Activated CD4-positive, CD25-positive, alpha-beta regulatory T cell (primary cell): ENCODE measurements around the gene LCLAT1.
"Not testable (repeated sequence)": the region's sequence is repeated elsewhere in the genome, so short reads cannot be mapped to it uniquely, and the experiment has no call there.

Source experiments
- DNase-seq, 4 experiments: peaks; one replicate each; lab custom pipeline; 2025; lab: John Stamatoyannopoulos, UW

The LCLAT1 gene

DNA sequence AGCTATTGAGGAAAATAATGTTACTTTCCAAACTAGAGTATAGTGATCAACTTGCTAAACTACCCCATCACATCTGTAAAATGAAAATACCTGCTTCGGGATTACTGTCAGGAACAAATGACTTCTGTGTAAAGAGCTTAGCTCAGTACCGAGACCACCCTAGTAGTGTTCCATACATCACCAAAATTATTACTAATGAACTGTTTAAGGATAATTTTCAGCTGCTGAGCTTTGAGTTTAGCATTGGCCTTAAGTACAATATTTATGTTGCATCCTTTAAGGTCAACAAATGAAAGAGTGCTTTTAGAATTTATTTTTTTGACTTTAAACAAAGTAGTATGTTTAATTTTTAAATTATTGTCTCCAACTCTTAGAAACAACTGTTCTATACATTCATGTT is 144.1 kb downstream of the LCLAT1 start:
- no peak for DNase-seq

DNA sequence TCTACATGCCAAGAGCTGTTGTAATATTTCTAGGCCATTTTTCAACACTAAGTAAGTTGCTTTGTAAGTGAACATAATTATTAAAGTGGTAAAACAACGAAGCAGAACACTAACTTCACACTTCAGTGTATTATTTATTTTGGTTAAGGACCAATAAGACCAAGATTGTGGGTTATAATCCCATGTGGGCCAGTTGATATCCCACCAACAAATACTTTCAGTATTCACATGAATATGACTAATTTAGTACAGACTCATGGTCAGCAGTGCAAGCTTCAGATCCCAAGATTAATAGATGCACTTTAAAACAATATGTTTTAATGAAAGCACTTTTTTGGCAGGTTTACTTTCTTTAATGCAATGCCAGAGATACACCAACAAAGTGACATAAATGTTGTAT is 154.3 kb downstream of the LCLAT1 start:
- no peak for DNase-seq

DNA sequence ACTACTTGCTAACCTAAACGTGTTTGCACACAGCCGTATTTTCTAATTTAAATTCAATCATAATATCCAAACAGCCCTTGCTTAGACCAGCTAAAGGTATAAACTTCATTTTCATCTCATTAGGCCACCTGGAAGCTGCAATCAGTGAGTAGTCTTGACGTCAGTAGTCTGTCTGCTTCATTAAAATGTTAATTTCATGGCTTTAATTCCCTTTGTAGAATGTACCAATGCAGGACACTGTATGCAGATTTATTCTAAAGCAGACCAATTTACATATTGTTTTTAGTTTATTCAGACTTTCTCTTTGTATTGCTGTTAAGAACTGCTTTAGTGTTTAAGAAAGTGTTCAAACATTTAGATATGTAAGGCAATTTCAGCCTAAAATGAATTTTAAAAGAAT is 158.2 kb downstream of the LCLAT1 start:
- DNase-seq, result no peak

DNA sequence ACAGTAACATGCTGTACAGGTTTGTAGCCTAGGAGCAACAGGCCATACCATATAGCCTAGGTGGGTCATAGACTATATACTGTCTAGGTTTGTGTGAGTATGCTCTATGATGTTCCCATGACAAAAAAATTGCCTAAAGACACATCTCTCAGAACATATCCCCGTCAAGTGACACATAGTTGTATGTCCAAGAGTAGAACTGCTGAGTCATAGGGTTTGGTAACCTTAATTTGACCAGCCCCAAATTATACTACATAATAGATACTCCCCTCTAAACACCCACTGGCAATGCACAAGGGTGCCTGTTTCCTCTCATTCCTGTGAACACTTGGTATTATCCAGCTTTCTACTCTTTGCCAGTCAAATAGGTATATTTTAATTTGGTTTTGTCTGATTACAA is 161.6 kb downstream of the LCLAT1 start:
- DNase-seq, result no peak

DNA sequence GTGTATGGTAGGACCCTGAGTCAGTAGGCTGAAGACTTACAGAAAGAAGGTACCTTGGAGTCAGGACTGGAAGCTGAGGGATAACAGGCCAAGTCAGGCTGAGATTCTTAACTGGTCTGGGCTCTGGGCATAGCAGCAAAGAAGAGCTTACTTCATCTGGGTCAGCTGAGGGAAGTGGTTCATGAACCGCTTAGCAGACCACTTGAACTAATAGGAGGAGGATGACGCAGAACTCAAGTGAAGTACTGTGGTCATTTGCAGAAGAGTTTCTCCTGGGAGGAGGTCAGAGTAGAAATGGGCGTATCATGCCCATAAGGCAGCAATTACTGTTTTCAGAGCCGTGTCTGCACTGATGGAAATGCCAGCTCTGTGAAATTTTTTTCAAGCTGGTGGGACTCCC is 164.5 kb downstream of the LCLAT1 start:
- DNase-seq, result no peak

DNA sequence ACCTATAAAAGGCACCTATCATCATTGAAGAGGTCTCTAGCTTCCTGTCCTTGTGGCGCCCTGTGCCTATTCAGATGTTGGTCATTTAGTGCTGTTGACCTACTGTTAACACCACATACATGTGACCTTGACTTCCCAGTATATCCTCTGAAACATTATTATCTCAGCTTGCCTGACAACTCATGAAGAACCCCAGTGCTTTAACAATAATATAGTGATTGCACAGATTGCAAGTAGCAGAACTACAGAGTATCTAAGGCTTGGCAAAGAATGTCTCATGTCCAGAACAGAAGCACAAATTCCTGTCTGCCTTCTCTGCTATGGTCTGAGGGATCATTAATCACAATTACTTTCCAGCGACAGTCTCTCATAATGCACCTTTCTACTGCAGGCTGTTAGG is 165.3 kb downstream of the LCLAT1 start:
- DNase-seq, result no peak

DNA sequence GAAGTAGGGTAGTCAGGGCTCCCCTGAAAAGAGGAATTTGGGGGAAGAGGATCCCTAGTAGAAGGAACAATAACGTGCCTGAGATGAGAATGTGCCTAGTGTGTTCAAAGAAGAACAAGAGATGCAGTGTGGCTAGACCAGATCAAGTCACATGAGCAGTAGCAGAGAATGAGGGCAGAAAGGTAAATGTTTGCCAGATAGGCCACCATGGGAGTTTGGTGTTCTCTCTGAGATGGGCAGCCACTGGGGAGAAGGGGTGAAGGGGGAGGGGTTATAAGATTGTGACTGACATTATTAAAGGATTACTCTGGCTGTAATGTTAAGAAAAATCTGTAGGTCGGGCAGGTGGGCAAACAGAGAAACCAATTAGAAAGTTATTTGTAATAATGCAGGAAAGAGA is 166.0 kb downstream of the LCLAT1 start:
- DNase-seq, result no peak

DNA sequence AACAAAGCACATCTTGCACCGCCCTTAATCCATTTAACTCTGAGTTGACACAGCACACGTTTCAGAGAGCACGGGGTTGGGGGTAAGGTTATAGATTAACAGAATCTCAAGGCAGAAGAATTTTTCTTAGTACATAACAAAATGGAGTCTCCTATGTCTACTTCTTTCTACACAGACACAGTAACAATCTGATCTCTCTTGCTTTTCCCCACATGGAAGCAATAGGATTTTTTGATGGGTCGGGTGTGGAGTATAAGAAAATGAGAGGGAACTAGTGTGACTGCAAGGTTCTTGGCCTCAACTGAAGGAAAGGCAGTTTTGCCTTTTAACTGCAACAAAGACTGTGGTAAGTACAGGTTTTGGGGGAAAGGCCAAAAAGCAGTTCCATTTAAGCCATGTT is 167.2 kb downstream of the LCLAT1 start:
- not testable (repeated sequence) for DNase-seq

DNA sequence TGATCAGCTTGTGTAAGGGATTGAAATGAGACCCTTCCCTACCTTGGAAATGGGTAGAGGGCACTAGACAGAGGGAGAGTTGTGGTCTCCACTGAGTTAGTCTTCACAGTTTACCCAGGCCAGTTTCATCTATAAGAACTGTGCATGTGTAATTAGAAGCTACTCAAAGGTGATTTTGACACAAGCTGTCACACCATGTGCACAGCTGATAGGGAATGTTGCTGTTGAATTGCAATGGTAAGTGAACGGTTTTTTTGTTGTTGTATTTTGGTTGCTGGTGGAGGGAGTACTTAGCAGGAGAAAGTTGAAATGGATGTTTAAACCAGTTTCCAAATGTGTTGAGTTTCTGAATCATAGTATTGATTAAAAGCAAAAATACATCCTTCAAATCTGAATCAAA is 168.9 kb downstream of the LCLAT1 start:
- no peak for DNase-seq

DNA sequence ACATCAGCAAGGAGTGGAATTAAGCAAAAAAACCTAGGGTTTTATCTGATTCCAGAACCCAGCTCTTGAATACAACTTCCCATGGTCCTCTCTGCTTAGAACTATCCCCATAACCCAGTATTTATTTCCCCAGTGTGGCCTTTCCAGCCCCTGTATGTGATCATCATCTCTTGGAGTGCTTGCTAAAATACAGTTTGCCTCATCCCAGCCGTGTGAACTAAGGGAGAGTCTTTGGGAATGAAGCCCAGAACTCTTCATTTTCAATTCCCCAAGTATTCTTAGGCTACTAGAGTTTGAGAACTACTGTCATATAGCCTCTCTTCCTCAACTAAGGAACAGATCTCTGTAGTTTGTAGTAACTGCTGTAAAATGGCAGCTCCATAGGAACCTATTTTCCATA is 173.1 kb downstream of the LCLAT1 start:
- DNase-seq, result no peak

DNA sequence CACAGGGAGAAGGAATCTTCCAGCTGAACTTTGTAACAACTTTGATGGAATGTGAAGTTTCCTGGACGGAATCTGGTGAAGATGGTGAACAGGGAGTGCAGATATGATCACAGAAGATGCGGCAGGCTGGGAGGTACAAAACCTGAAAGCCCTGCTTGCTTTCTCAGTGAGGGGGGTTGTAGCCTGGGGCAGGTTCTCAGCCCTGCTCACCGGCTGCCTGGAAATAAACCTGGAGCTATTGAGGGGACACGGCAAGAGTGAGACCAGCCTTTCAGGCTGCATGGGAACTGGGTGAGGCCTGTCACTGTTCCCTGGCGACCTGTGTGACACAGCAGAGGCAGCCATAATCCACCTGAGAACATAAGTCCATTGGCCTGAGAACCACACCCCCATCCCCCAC is 174.8 kb downstream of the LCLAT1 start:
- no peak for DNase-seq

DNA sequence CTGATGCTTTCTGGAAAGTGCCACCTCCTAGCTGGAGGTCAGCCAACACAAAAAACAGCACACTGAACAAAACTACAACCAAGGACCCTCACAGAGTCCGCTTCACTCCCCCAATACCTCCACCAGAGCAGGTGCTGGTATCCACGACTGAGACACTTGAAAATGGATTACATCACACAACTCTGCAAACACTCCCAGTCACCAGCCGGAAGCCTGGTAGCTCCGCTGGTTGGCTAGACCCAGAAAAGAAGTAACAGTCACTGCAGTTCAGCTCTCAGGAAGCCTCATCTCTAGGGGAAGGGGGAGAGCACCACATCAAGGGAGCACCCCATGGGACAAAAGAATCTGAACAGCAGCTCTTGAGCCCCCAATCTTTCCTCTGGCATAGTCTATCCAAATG is 175.4 kb downstream of the LCLAT1 start:
- no peak for DNase-seq

DNA sequence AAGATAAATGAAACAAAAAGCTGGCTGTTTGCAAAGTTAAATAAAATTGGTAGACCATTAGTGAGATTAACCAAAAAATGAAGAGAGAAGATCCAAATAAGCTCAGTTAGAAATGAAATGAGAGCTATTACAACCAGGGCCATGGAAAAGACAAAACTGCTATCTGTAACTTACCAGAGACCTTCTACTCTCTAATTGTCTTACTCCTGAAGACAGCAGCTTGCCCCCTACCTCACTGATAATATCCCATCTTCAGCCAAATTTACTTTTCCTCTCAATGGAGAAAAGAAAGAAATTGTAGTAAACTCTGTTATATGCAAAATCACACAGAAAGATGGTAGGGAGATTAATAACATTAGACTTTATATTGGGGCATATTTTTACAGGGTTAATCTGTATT is 178.2 kb downstream of the LCLAT1 start:
- no peak for DNase-seq

DNA sequence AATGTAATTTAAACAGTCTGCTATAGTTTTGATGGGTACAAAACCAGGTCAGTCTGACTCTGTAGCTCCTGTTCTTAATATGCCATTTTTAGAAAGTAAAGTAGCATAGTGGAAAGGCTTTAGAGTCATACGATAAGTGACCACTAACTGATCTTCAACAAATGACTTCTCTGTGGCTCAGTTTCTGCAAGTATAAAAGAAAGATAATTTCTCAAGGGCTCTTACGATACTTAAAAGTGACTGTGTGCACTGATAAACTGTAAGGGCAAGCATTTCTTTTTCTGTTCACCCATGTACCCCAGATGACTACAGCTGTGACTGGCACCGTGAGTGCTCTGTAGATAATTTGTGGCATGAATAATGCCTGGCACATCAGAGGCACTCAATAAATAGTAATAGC is 178.7 kb downstream of the LCLAT1 start:
- no peak for DNase-seq

DNA sequence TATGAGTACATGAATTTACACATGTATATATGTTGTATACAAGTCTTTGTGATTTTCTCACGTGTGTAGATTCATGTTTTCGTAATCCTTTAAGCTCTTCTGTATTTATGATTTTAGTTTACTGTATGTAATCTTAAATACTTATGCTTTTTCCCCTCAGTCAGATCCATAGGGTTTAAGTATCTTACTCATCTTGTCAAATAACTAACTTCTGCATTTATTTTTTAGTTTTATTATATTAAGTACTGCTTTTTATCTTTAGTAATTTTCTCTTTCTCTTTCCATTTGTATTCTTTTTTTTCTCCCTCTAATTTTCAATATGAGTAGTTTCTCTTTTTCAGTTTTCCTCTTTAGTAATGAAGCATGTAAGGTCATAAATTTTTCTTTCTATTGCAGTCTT is 179.4 kb downstream of the LCLAT1 start:
- no peak for DNase-seq

DNA sequence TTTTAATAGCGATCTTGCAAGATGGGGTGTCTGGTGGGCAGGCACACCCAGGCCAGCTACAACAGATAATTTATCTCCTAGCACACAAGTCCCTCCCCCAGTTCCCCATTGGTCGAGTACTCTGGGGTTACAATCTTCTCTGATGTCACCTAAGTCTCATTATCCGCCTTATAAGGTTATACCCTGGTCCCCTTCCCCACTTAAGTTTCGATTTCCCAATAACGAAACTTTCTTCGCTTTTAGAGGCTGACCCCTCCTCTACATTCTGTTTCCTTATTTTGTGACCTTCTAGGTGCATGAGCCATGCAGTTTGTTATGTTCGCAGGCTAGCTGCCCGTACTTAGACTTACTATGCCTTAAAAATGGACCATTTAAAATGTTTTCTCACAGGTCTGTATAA is 180.1 kb downstream of the LCLAT1 start:
- no peak for DNase-seq

DNA sequence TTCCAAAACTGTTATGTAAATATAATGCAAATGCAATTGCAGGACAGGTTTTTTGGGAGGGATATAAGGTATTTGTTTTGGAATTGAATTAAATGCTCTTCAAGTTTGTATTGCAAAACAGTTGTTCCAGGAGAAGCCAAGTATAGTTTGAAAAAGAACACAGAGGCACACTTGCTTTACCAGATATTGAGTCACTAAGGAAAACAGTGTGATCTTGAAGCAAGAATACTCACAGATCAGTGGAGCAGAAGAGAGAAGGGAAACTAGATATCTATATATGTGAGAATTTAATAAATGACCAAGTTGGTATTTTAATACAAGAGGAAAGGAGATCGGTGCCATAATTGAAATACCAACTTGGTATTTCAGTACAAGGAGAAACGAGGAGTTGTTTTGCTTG is 181.3 kb downstream of the LCLAT1 start:
- DNase-seq, result no peak

DNA sequence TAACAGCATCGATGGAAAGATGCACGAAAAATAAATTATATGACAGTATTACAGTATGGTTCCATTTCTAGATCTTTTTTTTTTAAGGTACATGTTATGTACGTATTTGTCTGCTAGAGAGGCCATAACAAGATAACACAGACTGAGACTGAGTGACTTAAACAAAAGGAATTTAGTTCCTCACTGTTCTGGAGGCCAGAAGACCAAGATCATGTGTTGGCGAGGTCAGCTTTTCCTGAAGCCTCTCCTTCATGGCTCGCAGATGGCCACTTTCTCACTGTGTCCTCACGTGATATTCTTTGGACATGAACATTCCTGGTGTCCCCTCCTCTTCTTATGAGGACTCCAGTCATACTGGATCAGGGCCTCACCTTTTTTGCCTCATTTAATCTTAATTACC is 182.8 kb downstream of the LCLAT1 start:
- DNase-seq, result no peak

DNA sequence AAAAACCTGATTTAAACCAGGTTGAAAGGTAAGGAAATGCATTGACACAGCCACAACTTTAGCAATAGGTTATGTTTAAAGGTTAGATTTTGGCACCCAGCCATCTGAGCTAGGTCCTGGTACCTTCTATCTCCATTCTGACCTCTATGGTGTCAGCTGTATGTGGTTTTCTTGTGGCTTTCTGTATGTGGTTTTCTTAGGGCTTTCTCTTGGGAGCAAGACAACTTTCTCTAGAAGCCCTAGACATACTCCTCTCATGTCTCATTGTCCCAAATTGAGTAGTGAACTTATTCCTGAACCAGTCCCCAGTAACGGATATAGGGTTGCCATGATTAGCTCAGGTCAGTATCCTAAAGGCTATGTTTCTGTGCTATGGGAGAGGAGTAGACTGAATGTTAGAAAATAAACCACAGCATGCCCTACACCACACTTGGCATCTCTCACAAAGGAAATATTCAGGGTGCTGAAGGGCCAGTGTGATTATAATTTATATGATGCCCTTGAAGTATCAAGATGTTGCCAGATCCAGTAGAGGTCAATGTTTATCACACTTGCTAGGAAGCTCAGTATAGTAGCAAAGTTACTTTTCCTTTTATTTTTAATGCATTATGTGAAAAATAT is 184.1 kb downstream of the LCLAT1 start:
- DNase-seq, result no peak

DNA sequence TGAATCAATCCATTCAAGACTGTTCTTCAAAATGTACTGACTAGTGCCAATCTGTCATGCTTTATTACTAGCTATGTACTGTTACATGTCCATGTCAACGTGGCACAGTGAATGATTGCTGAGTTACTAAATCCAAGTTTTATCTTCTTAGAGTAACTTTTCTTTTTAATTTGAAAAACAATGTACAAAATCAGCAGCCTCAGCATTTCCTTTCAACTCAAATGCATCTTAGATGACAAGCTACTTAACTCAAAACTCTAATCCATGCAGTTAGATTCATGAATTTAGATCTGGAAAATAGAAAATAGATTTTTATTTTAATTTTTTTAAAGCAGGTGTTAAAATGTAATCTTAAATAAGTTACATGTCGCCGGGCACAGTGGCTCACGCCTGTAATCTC is 186.0 kb downstream of the LCLAT1 start:
- DNase-seq, result no peak

DNA sequence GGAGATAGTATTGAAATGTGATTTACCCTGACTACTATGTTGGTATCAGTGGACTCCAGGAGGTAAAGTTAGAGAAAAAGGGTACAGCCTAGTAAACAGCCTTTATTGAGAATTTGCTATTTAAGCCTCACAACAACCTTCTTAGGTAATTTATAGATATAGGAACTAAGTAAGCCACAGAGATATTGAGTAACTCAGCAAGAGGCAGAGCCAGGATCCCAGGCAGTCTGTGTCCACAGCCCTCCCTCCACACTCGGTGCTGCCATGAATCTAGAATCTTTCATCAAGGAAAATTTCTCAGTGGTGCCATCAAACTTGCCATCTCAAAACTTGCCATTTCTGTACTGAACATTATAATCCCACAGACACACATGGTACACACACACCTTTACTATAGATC is 189.3 kb downstream of the LCLAT1 start:
- DNase-seq, result no peak

DNA sequence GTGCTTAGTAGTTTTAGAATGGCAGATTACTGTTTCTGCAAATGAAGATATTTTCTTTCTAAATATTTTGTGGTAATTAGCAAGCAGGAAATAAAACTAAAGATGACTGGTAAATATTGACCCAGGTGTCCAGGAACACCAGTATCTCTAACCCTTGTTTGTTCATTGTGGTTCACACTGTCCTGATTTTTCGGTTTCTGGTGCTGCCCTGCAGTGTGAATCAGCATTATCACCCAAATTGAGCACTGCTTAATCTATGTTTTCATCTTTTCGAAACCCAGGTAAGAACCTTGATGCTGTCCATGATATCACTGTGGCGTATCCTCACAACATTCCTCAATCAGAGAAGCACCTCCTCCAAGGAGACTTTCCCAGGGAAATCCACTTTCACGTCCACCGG is 192.8 kb downstream of the LCLAT1 start:
- no peak for DNase-seq

DNA sequence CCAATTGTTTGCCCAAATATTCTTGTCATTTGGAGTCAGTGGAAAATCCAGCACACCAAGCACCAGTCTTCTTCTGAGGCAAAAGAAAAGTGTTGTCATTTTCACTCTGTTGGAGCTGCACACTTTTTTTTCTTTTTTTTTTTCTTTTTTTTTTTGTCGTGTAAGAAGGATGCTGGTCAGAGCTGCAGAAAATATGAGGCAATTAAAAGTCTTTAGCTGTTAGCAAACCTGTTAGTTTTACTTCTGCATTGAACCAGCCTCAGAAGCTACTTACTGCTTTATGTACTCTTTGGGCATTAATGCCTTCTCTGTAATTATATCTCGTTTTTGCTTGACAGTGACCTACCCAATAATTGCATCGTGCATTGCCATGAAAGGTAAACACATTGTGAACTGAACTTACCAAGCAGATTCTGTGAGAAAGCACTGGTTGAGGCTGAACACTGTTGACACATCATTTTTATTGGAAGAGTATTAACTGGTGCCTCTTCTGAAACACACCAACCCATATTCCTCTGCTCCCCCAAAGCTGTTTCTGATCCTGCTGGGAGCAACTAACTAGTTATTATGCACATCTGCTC is 194.8 kb downstream of the LCLAT1 start:
- DNase-seq, result no peak

DNA sequence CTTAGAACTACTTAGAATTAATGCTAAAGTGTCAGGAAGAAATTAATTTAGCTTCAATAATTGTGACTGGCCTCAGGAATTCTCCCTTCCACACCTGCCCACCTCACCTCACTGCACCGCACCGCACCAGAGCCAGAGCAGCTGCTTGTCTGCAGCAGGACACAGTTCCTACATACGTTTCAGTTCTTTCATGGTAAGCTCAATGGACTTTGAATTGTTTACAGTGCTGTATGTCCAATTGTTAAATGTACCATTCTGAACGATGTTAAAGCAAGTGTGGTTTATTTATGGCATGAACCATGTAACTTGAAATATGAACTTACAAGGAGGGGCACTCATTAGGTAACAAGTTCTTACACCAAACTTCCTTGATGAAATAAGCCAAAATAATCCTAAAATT is 196.0 kb downstream of the LCLAT1 start:
- not testable (repeated sequence) for DNase-seq

DNA sequence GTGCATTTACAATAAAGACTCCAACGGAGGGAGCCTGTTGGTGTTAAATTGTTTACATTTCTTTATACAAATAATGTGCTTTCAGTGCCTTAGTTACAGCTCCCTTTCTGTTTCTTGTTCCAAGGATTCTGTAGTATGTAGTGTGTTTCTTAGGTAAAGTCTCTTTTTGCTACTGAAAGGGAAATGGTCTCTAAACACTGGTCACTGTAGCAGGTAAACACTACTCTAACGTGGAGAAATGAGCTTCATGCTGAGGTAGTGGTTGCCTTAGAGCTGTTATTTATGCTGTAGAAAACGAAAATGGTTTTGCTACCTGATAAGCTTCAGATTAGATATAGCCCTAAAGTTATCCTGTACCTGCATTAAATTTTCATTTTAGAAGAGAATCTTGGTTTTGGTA is 196.6 kb downstream of the LCLAT1 start:
- DNase-seq, result no peak
